T47D (cell line): ENCODE measurements around the gene INSYN1.

Source experiments
- DNase-seq, 2 experiments: peaks; one replicate each; pipeline versions ENCODE4 v3.0.0 to v3.0.0-alpha.2; 2011 to 2012; ENCODE audit warnings: low read depth in 1 of 2, low spot score in 1 of 2
- JUND ChIP-seq: IDR thresholded peaks from 2 replicates; pipeline ENCODE4 v1.6.1; 2012; ENCODE audit warnings: low read depth
- in situ Hi-C: cut with HindIII; loops from 2 replicates; pipeline ENCODE4 v1.10.0; 2016; ENCODE audit warnings: low sequenced_read_pairs, low pct_unique_long_range_greater_than_20kb

INSYN1 gene

DNA sequence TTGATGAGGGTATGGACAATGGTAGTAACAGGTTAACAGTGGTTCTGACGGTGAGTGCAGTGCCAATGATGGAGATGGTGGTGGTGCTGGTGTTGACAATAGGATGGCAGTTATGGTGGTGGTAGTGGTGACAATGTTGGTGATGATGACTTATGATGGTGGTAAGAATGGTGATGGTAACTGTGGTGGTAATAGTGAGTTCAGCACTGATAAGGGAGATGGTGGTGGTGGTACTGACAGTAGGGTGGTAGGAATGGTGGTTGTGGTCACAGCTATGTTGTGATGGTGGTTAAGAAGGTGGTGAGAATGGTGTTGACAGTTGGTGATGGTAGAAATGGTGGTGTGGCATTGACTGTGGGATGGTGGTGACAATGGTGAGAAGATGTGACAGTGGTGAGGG lies 13.4 kb upstream of the INSYN1 start:
- in situ Hi-C loops = no loop called here
- no peak for DNase-seq
- no peak for TF ChIP-seq JUND

DNA sequence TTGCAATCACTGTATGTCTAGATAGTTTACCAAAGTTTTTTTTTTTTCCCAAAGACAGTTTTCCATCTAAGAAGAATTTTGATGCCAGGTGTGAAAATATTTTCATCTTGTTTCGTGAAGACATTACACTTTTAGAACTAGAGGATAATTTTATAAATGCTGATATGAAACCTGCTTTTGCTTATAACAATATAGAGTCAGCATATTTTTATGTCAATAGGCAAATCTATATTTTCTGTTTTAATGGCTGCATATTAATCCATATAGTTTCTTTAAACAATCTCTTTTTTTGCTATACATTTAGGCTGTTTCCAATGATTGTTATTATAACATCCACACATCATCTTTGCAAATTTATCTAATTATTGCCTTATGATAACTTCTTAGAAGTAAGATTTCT lies 12.6 kb upstream of the INSYN1 start:
- no peak for TF ChIP-seq JUND
- in situ Hi-C loops = no loop called here
- no peak for DNase-seq

DNA sequence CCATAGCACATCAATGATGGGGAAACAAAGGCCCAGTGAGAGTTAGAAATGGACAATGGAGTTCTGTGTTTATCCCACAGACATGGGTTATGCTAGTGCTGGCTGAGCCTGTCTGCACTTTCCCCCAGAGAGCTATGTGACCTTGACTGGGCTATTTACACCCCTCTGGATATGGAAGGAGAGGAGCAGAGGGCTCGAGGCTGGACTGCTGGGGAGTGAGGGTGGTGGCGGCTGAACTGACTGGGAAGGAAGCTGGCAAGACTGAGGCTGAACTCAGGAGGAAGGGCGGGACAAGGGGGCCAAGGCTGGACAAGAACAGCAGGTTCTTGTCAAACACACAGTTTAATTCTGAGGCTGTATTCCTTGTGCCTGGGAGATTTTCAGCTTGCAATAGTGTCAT lies 10.8 kb upstream of the INSYN1 start:
- in situ Hi-C loops = no loop called here
- DNase-seq = no peak
- TF ChIP-seq JUND = no peak

DNA sequence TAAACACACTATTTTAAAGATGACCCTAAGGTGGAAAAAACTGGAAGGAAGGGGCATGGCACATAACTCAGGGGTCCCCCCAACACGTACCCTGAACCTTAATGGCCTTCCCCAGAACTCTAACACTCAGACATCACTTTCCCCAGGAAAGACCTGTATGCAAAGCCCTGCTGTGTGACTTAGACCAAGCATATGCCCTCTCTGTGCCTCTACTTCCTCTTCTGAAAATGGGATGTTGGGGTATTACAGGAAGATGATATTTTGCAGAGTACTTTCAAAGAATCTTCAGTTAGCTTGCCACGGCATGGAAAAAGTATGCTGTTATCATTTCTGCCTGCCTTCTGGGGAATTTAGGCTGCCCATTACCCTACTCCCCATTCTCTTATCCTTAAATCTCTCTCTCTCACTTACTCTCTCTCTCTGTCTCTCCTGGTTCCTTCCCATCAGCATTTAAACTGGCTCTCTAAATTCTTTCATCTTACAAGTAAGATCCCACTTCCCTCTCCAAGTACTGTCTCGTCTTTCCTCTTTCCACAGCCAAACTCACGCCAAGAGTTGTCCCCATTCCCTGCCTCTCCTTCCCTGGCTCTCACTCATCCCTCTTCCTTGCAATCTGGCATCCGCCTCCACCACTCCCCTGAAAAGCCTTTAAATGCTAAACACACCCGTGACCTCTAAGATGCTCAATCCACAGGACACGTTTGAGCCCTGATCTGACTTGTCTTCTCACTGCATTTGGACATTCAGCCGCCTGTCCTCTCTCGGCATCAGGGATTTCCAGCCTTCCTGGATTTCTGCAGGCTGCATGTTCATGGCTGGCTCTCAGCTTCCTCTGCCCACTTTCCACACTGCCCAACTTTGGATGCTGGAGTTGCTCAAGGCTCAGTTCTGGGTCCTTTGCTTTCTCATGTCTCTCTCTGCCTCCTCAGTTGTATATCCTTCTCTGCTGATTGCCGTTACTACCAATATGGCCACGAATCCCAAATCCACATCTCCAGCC lies 7.5 kb upstream of the INSYN1 start:
- in situ Hi-C loops = no loop called here
- no peak for DNase-seq
- TF ChIP-seq JUND = no peak

DNA sequence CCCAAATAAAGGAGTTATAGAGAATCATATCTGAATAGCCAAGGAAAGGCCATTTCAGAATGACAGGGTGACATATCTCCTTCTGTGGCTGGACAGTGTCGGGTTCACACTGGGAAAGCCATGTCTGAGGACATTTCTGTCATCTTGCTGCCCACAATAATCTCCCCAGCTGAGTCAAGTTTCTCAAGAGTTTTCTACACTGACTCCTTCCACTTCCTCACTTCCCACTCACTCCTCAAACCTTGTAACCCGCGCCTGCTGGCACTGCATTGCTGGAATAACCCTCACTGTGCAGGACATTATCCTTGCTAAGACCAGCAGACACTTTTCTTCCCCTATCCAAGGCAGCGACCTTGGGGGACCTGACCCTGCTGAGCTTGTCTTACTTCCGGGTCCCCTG lies 5.3 kb upstream of the INSYN1 start:
- TF ChIP-seq JUND = no peak
- DNase-seq = no peak
- in situ Hi-C loops = no loop called here

DNA sequence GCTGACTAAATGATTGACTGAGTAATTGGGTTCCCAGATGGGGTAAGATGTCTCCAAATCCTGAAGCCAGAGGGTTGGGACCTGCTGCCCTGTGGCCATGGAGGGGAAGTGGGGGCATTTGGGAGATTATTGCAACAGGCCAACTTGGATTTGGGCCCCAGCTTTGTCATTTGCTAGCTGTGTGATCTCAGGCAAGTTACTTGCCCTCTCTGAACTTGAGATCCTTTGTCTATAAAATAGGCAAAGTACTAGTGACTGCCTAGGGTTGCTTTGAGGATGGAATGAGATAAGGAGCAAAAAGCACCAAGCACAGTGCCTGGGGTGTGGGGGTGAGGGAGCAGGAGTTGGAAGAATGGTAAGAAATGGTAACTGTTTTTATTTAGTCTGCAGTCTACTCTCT lies 4.4 kb upstream of the INSYN1 start:
- no peak for TF ChIP-seq JUND
- DNase-seq = no peak
- in situ Hi-C loops = no loop called here

DNA sequence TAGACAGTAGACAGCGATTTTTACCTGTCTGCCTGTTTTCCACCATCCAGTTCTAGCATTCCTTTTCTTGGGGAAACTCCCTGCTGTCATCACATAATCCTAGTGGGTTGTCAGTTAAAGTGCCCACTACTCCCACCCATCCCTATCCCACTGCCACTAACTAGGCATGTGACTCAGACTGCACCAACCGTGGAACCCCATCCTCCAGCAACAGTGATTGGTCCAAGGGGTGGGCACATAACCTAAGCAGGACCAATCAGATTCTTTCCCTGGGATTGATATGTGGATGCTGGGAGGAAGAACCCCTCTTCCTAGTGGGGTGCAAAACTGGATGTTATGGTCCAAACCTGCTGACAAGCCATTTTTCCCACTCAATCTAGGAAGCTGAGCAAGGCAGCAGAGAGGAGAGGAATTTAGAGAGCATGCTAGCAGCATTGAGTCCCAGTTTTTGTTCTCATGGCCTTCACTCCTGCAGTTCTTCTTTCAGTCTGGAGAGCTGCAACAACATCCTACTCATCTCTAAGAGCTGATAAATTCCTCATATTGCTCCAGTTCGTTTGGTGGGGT lies 3.9 kb upstream of the INSYN1 start:
- in situ Hi-C loops = no loop called here
- no peak for TF ChIP-seq JUND
- DNase-seq = no peak

DNA sequence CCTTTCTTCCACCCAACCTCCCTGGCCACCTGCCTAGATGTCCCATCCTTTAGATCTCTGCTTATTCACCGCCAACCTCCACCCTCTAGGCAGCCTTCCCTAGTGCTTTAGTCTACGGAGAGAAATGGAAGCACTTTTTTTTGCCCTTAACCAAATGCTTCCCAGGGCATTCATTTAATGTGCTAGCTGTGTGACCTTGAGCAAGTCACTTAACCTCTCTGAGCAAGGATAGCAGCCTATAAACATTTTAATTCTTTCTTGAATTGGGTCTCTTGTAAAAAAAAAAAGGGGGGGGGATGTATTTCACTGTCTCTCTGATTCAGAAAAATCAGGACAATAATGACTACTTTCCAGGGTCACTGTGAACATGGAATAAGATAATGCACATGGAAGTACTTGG lies 3.2 kb upstream of the INSYN1 start:
- no peak for DNase-seq
- TF ChIP-seq JUND = no peak

DNA sequence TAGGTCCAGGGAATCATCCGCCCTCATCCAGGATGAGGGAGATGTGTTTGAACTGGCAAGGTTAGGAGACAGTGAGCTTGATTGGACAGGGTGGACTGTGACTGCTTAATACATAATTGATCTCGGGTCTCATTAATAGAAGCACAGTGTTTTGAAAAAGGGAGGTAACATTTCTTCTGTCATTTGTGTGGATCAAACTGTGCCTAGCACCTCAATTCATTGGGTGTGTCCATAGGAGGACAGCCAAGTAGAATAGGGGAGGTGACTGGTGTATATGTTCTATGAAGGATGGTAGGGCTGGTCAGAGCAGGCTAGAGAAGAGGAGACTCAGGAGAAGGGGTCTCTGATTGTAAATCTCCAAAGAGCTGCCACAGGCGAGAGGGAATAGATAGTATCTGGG lies 2.8 kb upstream of the INSYN1 start:
- in situ Hi-C loops = no loop called here
- TF ChIP-seq JUND = no peak
- DNase-seq = no peak

More for the DNA sequence above, 3.2 kb upstream of the INSYN1 start:
- in situ Hi-C loops = no loop called here

DNA sequence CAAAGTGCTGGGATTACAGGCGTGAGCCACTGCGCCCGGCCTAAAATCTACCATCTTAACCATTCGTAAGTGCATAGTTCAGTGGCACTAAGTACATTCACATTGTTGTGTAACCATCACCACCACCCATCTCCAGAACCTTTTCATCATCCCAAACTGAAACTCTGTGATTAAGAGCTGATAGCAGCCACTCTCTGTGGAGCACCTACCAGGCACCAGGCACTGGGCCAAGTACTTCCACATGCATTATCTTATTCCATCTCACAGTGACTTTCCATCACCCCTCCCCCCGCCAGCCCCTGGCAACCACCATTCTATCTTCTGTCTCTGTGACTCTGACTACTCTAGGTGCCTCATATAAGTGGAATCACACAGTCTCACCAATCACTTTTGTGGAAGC lies 2.3 kb upstream of the INSYN1 start:
- in situ Hi-C loops = no loop called here
- no peak for TF ChIP-seq JUND
- no peak for DNase-seq

DNA sequence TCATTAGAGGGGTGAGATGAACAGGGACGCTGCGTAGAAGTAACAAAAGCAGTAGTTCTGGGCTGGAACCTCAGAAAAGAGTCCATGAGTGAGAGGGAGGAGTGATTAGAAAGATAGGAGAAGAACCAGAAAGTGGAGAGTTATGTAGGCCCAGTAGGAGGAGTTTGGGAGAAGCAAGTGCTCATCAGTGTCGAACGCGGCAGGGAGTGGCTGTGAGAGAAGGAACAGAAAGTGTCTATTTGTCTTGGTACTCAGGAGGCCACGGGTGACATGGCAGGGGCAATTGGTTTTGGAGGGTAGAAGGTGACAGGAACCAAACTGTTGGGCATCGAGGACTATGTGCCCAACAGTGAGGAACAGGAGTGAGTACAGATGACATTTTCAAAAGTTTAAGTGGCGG lies 1.3 kb upstream of the INSYN1 start:
- DNase-seq = no peak
- TF ChIP-seq JUND = no peak
- in situ Hi-C loops = no loop called here

DNA sequence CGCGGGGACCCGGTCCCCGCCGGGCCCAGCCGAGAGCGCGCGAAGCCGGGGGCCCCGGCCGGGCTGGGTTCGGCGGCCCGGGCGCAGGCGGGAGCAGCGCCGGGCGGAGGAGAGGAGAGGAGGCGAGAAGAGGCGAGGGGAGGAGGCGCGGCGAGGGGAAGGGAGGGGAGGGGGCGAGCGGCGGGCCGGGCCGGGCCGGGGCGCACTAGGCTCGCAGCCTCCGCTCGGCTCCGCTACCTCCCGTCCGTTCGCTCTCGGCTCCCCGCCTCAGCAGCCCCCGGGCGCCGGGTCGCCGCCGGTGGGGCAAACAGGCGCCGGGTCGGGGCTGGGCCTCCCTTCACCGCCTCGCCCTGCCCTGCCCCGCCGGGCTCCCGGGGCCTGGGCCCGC lies 351 bp downstream of the INSYN1 start:
- peak; percentile 12 to 62 for DNase-seq
- in situ Hi-C loops = no loop called here
- TF ChIP-seq JUND = no peak
